BJ (cell line): ENCODE data around the gene OPCML. TPM values are rescaled to one million over a fixed set of nuclear protein-coding genes. Genes with fewer than 3 reads are reported as not detected.

Source experiments
- CTCF ChIA-PET: fragments of 350-600 bp; formaldehyde crosslinking; extraction: SDS; loops from one replicate; lab custom pipeline; 2021; ENCODE audit warnings: antibody characterized with exemption, inconsistent platforms; lab: Yijun Ruan, JAX
- POLR2A ChIA-PET: fragments of 300-600 bp; sonication (Branson Sonifier 250); formaldehyde crosslinking; extraction: SDS; loops from one replicate; lab custom pipeline; 2021; ENCODE audit warnings: antibody characterized with exemption; lab: Charles Lee
- DNase-seq: peaks from one replicate; pipeline ENCODE4 v3.0.0-alpha.2; 2011; ENCODE audit warnings: low read depth
- H3K27me3 ChIP-seq: 2 replicates; pipeline ENCODE4 v1.6.0; 2011; ENCODE audit warnings: low read length; ENCODE audit not compliant: control insufficient read depth, insufficient read depth
- H3K36me3 ChIP-seq: 2 replicates; pipeline ENCODE4 v1.5.1; 2011; ENCODE audit warnings: low read length; ENCODE audit not compliant: control insufficient read depth, insufficient read depth
- H3K4me3 ChIP-seq: 2 replicates; pipeline ENCODE4 v1.5.1; 2011; ENCODE audit warnings: low read depth, mild to moderate bottlenecking, control low read depth, low read length
- CTCF ChIP-seq: IDR thresholded peaks from 2 replicates; pipeline ENCODE4 v1.5.1; 2011; ENCODE audit warnings: low read depth, mild to moderate bottlenecking, control low read depth, inconsistent platforms, low read length, moderate library complexity; ENCODE audit not compliant: insufficient read depth
- polyA plus RNA-seq: library from polyadenylated mRNA; depleted of rRNA; stranded (reverse); fragments of >200 nt; gene quantifications from 2 replicates; pipeline ENCODE4 v1.2.3, GENCODE V29; 2011

OPCML gene
- polyA plus RNA-seq, 1 experiment, result 2.0 TPM

GRCh38 chr11:133136376-133136775 lies 395.9 kb downstream of the OPCML start:
- H3K4me3 ChIP-seq, result no peak overlapping the region
- H3K27me3 ChIP-seq, result no peaks in the 10 kb centered on the region
- ChIA-PET POLR2A (no interaction called here), CTCF (no interaction called here)
- DNase-seq, result no peak
- no peaks in the 10 kb centered on the region for H3K36me3 ChIP-seq
- no peak for TF ChIP-seq CTCF

- no peak for DNase-seq
- Histone ChIP-seq H3K27me3 (no peaks in the 10 kb centered on the region), H3K4me3 (no peak overlapping the region), H3K36me3 (no peaks in the 10 kb centered on the region)
- ChIA-PET CTCF (interaction anchor here (0.6 to 1.9 kb wide), 5 partner anchors 13 to 50 kb away, joined by 3 to 8 read pairs (median 3); no protein-coding TSS in a partner anchor), POLR2A (no interaction called here)
- peak; percentile 69 for TF ChIP-seq CTCF
These were observed 397.8 kb downstream of the OPCML start for GRCh38 chr11:133134314-133135173.

GRCh38 chr11:133133606-133134005 lies 398.7 kb downstream of the OPCML start:
- CTCF ChIA-PET, result interaction anchor here (0.8 to 1.9 kb wide), 3 partner anchors 11 to 23 kb away, joined by 3 to 8 read pairs (median 4); no protein-coding TSS in a partner anchor
- no peak for DNase-seq
- Histone ChIP-seq H3K27me3 (no peaks in the 10 kb centered on the region), H3K36me3 (no peaks in the 10 kb centered on the region), H3K4me3 (no peak overlapping the region)
- no peak for TF ChIP-seq CTCF
- POLR2A ChIA-PET, result no interaction called here

GRCh38 chr11:133133050-133133449 lies 399.3 kb downstream of the OPCML start:
- ChIA-PET POLR2A (no interaction called here), CTCF (interaction anchor here (1.1 to 1.9 kb wide), 2 partner anchors 12 to 23 kb away, joined by 4 to 8 read pairs; no protein-coding TSS in a partner anchor)
- no peaks in the 10 kb centered on the region for H3K36me3 ChIP-seq
- TF ChIP-seq CTCF, result no peak
- H3K4me3 ChIP-seq, result no peak overlapping the region
- DNase-seq, result no peak
- H3K27me3 ChIP-seq, result no peaks in the 10 kb centered on the region

- CTCF ChIA-PET, result no interaction called here
- no peaks in the 10 kb centered on the region for H3K27me3 ChIP-seq
- DNase-seq, result no peak
- no peak overlapping the region for H3K4me3 ChIP-seq
- TF ChIP-seq CTCF, result no peak
- POLR2A ChIA-PET, result no interaction called here
- no peaks in the 10 kb centered on the region for H3K36me3 ChIP-seq
These were observed 404.6 kb downstream of the OPCML start for GRCh38 chr11:133127741-133128140.
